HG03457 (cell line): ENCODE results near the gene FBXO34.
"Not testable (repeated sequence)": the region's sequence is repeated elsewhere in the genome, so short reads cannot be mapped to it uniquely, and the experiment has no call there.

Source experiments
- ATAC-seq: cut with Tn5 transposase; IDR thresholded peaks from one replicate; pipeline ENCODE4 v1.9.1; 2021; ENCODE audit warnings: moderate number of reproducible peaks; ENCODE audit not compliant: unreplicated experiment

Gene FBXO34

DNA sequence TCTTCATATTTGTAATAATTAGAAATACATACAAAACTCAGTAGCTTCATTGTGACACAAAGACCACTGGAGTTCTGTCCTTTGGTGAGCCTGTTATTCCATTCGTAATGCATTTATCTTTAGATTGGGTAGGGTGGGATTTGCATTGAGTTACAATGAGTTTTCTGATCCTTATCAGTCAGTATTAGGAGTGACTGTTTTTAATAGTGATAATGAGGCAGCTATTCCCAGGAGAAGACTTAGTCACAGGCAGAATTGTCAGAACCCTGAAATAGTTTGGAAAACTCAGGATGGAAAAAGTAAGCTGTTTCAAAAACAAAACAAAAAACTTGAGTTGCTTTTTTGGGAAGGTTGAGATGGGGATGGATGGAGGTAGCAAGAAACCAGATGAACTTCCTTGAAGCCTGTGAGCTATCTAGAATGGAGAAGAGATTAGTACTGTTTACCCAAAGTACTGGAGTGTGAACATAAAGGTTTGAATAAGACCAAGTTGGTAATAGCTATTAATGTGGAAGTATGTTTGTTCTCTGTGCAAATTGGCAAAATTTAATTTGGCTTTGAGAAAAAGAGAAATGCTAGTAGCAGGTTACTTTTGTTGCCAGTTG, 38.6 kb downstream of the FBXO34 start:
- ATAC-seq, result no peak

DNA sequence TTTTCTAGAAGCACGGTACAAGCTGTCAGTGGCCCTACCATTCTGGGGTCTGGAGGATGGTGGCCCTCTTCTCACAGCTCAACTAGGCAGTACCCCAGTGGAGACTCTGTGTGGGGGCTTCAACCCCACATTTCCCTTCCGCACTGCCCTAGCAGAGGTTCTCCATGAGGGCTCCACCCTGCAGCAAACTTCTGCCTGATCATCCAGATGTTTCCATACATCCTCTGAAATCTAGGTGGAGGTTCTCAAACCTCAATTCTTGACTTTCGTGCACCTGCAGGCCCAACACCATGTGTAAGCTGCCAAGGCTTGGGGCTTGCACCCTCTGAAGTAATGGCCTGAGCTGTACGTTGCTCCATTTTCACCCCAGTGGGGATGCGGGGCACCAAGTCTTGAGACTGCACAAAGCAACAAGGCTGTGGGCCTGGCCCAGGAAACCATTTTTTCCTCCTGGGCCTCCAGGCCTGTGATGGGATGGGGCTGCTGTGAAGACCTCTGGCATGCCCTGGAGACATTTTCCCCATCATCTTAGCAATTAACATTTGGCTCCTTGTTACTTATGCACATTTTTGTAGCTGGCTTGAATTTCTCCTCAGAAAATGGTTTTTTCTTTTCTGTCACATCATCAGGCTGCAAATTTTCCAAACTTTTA, 41.3 kb downstream of the FBXO34 start:
- not testable (repeated sequence) for ATAC-seq

- no peak for ATAC-seq
Measured at GRCh38 chr14:55313480-55313879, 42.3 kb downstream of the FBXO34 start.

DNA sequence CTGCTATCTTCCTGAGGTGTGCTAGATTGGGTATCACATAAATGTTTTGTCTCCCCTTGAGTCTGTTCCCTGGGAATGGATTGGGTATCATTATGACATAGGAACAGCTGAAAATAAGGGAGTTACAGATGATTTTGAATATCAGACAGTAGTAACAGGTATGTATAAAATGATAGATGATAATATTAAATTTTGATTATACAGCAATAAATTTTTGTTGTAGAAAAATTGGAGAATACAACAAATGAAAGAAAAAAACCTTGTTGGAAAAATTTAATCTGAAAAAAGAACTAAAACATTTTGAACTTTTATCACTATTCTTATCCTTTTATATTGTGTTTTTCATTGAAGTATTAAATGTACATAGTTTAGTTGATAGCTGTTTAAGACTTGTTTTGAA, 43.2 kb downstream of the FBXO34 start:
- no peak for ATAC-seq

- no peak for ATAC-seq
Measured at GRCh38 chr14:55316564-55316963, 45.3 kb downstream of the FBXO34 start.

GRCh38 chr14:55317542-55318306, 46.5 kb downstream of the FBXO34 start:
- ATAC-seq, result no peak

GRCh38 chr14:55318694-55319093, 47.5 kb downstream of the FBXO34 start:
- ATAC-seq, result no peak

DNA sequence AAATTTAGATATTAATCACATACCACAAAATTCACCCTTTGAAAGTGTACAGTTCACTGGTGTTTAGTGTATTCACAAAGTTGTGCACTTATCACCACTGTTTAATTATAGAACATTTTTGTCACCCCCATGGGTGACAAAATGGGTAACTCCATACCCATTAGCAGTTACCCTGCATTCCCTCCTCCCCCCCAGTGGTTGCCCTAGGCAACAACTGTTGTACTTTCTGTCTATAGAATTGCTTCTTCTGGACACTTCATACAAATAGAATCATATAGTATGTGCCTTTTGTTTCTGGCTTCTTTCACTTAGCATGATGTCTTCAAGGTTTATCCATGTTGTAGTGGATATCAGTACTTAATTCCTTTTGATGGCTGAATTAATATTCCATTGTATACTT, 52.7 kb downstream of the FBXO34 start:
- no peak for ATAC-seq

DNA sequence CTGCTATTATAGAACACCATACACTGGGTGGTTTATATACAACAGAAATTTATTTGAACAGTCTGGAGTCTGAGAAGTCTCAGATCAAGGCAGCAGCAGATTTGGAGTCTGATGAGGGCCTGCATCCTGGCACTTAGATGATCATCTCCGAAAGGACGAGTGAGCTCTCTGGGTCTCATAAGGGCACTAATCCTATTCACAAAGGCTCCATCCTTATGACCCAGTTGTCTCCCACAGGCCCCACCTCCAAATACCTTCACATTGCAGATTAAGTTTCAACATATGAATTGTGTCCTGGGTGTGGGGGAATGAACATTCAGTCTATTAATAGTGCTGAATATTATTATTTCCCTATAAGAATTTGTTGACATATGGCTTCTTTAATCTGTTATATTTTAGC, 53.6 kb downstream of the FBXO34 start:
- no peak for ATAC-seq

DNA sequence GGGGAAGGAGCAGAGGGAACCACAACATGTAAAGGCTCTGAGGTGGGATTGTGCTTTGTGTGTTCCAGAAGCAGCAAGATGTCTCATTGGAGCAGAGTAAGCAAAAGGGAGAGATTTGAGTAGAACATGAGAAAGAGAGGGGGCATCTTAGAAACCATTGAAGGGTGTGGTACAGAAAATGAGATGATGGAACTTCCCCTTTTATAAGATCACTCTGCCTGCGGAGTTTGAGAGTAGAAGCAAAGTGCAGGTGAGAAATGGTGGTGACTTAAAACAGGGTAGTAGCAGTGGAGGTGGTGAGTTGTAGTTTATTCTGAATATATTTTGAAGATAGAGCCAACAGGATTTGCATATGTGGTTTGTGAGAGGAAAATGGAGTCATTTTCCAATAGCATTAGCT, 56.0 kb downstream of the FBXO34 start:
- no peak for ATAC-seq

- ATAC-seq, result no peak
Measured at GRCh38 chr14:55328317-55328716, 57.1 kb downstream of the FBXO34 start.

DNA sequence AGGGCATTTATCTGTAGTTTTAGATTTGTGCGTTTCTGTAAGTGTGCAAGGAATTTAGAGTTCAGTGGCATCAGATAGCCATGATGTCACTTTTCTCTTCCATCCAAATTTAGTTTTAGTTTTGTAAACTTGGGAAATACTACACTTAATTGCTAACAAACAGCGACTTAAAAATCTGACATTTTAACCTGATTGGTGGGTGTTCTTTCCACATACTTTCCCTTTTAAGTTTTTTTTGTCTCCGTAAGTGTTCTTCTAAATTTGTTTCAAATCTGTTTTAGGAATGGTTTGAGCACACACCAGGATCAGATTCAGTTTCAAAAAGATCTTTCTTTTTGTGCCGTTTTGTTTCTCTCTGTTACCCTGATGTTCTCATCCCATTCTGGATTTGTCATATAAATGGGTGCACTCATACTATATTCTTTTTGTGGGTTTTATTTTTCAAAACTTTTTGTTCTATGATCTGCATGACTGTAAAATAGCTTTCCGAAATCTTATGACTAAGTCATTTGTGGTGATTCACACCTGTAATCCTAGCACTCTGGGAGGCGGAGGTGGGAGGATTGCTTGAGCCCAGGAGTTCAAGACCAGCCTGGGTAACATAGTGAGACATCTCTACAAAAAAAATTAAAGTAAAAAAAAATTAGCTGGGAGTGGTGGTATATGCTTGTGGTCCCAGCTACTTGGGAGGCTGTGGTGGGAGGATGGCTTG, 58.9 kb downstream of the FBXO34 start:
- ATAC-seq, result no peak

- no peak for ATAC-seq
Measured at GRCh38 chr14:55332654-55333570, 61.7 kb downstream of the FBXO34 start.

DNA sequence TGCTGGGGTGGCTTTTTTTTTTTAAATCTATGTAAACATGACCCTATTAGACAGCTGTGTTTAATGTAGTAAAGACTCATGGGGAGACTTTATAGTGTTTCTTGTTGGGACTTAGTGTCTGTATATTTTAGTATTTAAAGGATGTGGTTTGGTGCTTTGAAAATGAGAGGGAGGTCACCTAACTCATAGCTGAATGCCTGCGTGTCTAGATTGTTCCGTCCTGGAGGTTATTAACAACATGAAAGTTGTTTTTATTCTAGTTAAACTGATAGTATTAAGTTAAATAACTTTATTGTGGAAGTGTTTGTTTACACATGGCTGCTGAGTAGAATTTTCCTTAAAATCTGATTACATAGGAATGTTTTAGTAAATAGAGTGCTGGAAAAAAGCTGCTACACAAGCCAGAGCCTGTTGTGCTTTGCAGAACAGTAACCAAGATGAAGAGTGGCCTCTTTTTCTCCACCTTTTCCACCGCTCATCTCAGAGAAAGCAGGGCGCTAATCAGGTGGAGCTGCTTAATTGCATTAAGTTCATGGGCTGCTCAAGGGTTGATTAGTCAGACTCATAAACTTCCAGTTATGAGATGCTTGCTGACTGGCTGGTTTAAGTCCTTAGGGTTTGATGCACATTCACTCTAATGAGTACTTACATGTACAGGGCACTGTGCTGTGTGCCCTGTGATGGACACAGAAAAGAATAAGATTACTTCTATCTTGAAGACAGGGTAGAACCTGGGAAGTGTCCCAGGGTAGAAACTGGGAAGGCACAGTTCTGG, 62.7 kb downstream of the FBXO34 start:
- ATAC-seq, result no peak

DNA sequence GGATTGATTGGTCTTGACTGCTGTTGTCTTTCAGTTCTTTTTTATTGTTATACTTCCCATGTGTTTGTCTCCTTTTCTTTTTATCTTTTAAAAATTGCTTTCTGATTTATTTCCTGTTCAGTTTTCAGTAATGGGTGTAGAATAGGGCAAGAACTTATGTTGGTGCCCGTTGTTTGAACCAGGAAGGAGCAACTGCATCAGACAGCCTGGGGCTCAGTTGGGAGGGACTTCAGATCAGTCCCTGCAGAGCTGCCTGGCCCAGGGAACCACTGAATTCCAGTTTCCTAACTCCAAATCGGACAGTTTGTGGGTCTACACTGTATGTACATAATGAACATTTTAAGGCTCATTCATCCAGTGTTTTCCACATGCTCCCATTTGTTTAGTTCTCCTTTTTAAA, 64.9 kb downstream of the FBXO34 start:
- ATAC-seq, result no peak

- no peak for ATAC-seq
Measured at GRCh38 chr14:55336691-55337090, 65.5 kb downstream of the FBXO34 start.

DNA sequence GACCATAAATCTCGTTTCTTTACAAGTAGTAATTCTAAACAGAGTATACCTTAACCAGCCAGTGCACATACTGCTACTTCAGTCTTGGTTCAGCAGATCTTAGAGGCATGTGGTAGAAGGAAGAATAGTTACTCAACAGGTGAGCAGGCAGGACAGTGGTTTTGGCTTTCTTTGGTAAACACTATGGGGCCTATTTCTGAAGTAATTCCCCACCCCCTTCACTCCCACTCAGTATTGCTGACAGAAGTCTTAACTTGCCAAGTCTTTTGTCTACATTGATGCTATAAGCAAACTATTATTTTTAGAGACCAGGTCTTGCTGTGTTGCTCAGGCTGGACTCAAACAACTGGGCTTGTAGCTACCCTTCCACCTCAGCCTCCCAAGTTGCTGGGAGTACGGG, 68.5 kb downstream of the FBXO34 start:
- ATAC-seq, result no peak

- no peak for ATAC-seq
Measured at GRCh38 chr14:55340482-55340881, 69.3 kb downstream of the FBXO34 start.

GRCh38 chr14:55341781-55342180, 70.6 kb downstream of the FBXO34 start:
- ATAC-seq, result no peak
